Myocyte (in vitro differentiated cells): ENCODE results near the gene MRPL27. TPM values are rescaled to one million over a fixed set of nuclear protein-coding genes. Genes with fewer than 3 reads are reported as not detected.
A peak's percentile ranks its signal among the peaks of the same experiment; 100 is the strongest.

Experiments
- DNase-seq: peaks from one replicate; pipeline ENCODE4 v3.0.0-alpha.2; 2012; ENCODE audit warnings: low read depth
- total RNA-seq: library from RNA; depleted of rRNA; stranded (reverse); fragments of >200 nt; gene quantifications from 2 replicates; pipeline ENCODE4 v1.2.3, GENCODE V29; 2014

MRPL27 gene
- total RNA-seq, 1 donor from 2014 or later = 63.9 TPM

- DNase-seq = peak; percentile 81
Observed at GRCh38 chr17:50361561-50362480, 11.2 kb downstream of the MRPL27 start.

- DNase-seq = no peak
Observed at GRCh38 chr17:50360486-50361115, 12.4 kb downstream of the MRPL27 start.

- no peak for DNase-seq
Observed at GRCh38 chr17:50359998-50360461, 13.0 kb downstream of the MRPL27 start.

GRCh38 chr17:50359005-50359699 lies 13.8 kb downstream of the MRPL27 start:
- no peak for DNase-seq

- DNase-seq = no peak
Observed at GRCh38 chr17:50358177-50358576, 14.8 kb downstream of the MRPL27 start.

GRCh38 chr17:50356892-50357510 lies 16.0 kb downstream of the MRPL27 start:
- no peak for DNase-seq

GRCh38 chr17:50356418-50356817 lies 16.6 kb downstream of the MRPL27 start:
- no peak for DNase-seq

GRCh38 chr17:50355701-50356341 lies 17.2 kb downstream of the MRPL27 start:
- no peak for DNase-seq

- DNase-seq = no peak
Observed at GRCh38 chr17:50355336-50355700, 17.7 kb downstream of the MRPL27 start.

GRCh38 chr17:50354776-50355175 lies 18.2 kb downstream of the MRPL27 start:
- DNase-seq = no peak

GRCh38 chr17:50354198-50354597 lies 18.8 kb downstream of the MRPL27 start:
- no peak for DNase-seq

GRCh38 chr17:50353600-50354195 lies 19.3 kb downstream of the MRPL27 start:
- DNase-seq = no peak

- DNase-seq = no peak
Observed at GRCh38 chr17:50352693-50353599, 20.0 kb downstream of the MRPL27 start.

GRCh38 chr17:50352072-50352692 lies 20.8 kb downstream of the MRPL27 start:
- DNase-seq = no peak

- DNase-seq = no peak
Observed at GRCh38 chr17:50350733-50351132, 22.3 kb downstream of the MRPL27 start.

GRCh38 chr17:50349243-50349600 lies 23.8 kb downstream of the MRPL27 start:
- no peak for DNase-seq

GRCh38 chr17:50348522-50349242 lies 24.3 kb downstream of the MRPL27 start:
- DNase-seq = no peak

GRCh38 chr17:50347894-50348291 lies 25.1 kb downstream of the MRPL27 start:
- DNase-seq = no peak
